ENCODE results near the gene TPMT. TPM values are rescaled to one million over a fixed set of nuclear protein-coding genes. Genes with fewer than 3 reads are reported as not detected.

Gene TPMT
- total RNA-seq, 4 donors from 2014 or later = 3.8 to 9.3 (median 5.4) TPM

DNA sequence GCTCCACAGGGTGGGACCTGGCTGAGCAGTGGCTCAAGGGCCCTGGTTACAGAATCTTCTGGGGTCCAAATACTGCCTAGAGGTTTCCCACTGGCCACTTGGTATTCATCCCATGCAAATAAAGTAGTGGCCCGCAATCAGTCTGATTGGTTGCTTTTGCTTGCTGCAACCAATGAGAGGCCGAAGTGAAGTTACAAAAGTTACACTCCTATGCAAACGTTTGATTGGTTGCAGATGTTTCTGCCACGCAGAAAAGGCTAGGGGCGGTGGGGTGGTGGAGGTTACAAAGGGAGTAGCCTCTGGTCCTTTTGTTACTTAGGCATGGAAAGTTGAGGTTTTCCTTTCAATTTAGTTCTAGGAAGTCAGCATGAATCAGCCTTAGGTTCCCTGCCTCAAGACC is 28.8 kb downstream of the TPMT start:
- TF ChIP-seq POLR2A (IDR thresholded peaks at IDR 0.05) (no peak), EP300 (IDR thresholded peaks at IDR 0.05) (no peak)
- TF ChIP-seq, protein P1, sequence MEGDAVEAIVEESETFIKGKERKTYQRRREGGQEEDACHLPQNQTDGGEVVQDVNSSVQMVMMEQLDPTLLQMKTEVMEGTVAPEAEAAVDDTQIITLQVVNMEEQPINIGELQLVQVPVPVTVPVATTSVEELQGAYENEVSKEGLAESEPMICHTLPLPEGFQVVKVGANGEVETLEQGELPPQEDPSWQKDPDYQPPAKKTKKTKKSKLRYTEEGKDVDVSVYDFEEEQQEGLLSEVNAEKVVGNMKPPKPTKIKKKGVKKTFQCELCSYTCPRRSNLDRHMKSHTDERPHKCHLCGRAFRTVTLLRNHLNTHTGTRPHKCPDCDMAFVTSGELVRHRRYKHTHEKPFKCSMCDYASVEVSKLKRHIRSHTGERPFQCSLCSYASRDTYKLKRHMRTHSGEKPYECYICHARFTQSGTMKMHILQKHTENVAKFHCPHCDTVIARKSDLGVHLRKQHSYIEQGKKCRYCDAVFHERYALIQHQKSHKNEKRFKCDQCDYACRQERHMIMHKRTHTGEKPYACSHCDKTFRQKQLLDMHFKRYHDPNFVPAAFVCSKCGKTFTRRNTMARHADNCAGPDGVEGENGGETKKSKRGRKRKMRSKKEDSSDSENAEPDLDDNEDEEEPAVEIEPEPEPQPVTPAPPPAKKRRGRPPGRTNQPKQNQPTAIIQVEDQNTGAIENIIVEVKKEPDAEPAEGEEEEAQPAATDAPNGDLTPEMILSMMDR (IDR thresholded peaks at IDR 0.05) = no peak
- Histone ChIP-seq H3K27ac (no peak overlapping the region), H3K27me3 (no peaks in the 10 kb centered on the region), H3K36me3 (peaks cover 0 to 22% (median 0%) of the 10 kb centered on the region in 3 donors), H3K4me3 (no peak overlapping the region), H3K9me3 (peaks cover 0 to 5% (median 0%) of the 10 kb centered on the region in 4 donors), H3K4me1 (peaks cover 0 to 9% (median 5%) of the 10 kb centered on the region in 4 donors)
- 50 to 57% methylated on average over 5 of the region's 5 CpGs for WGBS, 2 donors
- no peak for DNase-seq (ENCODE audit: low spot score in 2 of 2)

DNA sequence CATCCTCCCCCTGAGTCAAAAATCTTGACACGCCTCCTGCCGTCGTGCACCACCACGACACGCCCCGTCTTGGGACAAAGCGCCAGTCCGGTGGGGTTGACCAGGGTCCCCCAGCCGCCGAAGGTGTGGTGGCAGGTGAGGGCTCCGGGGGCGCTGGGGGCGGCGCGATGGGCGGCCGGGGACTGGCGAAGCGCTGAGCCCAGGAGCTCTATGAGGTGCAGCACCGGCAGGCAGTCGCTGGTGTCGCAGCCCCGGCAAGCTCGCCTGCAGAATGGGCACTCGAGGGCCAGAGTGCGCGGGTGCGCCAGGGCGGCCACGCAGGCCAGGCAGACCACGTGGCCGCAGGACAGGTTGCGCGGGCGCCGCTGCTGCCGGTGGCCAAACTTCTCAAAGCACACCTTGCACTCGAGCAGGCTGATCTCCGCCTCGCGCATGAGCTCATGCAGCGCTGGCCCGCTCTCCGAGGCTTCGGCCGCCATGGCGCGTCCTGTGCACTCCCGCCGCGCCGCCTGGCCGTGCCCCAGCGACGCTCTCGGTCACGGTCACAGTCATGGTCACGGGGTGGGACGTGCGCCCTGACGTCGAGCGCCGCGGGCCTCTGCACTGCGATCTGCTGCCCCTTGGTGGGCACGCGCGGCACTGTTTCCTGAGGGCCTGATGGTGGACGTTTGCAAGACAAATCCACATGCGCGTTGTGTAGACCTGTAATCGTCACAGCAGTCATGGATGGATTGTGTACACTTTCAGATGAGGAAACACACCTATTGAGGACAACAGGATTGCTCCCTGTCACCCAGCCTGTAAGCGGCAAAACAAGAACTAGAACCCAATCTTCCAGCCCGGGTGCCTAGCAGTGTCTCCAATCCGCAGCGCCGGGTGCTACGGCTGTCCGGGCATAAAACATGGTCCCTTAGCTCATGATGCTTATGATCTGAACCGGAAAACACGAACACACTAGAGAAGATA is 32.5 kb downstream of the TPMT start, which contains the start of gene NHLRC1:
TSS of gene NHLRC1 (minus strand) at position 550 of the 966 bp plus-strand sequence. CDS start at position 479, 71 bp downstream.
- TF ChIP-seq, protein P1 (IDR thresholded peaks at IDR 0.05) = peak; percentile 88 to 97 (median 96)
- TF ChIP-seq EP300 (IDR thresholded peaks at IDR 0.05) = peak; percentile 76 to 92
- peak in 1 of 2 donors; percentile 66 for TF ChIP-seq POLR2A (IDR thresholded peaks at IDR 0.05)
- Histone ChIP-seq H3K4me3 (peak within 1 kb of the TSS; percentile 36 to 61 (median 52)), H3K27ac (peak within 1 kb of the TSS; percentile 24 to 76 (median 58)), H3K27me3 (no peaks in the 10 kb centered on the region), H3K36me3 (peaks cover 0 to 5% (median 0%) of the 10 kb centered on the region in 3 donors), H3K9me3 (peaks cover 0 to 10% (median 0%) of the 10 kb centered on the region in 4 donors), H3K4me1 (peaks cover 0 to 9% (median 5%) of the 10 kb centered on the region in 4 donors)
- peak; percentile 81 to 88 for DNase-seq (ENCODE audit: low spot score in 2 of 2)
- 23 to 27% methylated on average over 31 to 34 of the region's 82 CpGs for WGBS, 2 donors

DNA sequence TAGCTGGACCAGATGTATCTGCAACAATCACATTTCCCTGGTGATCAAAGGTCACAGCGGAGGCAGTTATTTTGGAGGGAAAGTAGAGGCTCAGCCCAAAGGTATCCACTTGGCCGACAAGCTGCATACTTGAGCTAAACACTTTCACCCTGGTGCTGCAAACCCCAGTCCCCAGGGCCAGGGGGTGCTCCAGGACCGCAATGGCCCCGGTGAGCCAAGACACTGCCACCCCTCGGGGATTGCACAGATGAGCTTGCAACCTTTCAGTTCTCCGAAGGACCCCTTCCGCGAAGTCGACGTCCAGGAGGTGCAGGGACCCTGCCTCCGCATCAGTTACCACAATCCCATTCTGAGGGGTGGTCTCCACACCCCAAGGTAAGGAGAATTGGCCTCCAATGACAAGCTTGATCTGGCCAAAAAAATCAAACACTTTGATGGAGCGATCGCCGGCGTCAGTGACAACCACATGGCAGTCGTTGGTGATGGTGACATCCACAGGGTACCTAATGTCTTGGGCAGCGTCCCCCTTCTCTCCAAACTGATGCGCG is 33.2 kb downstream of the TPMT start:
- Histone ChIP-seq H3K36me3 (peaks cover 0 to 5% (median 0%) of the 10 kb centered on the region in 3 donors), H3K27ac (peak overlapping the region in 1 of 4 donors; percentile 76), H3K9me3 (peaks cover 0 to 10% (median 0%) of the 10 kb centered on the region in 4 donors), H3K4me3 (peak overlapping the region in 3 of 4 donors; percentile 36 to 59 (median 45)), H3K4me1 (peaks cover 0 to 9% (median 5%) of the 10 kb centered on the region in 4 donors), H3K27me3 (no peaks in the 10 kb centered on the region)
- no peak for TF ChIP-seq EP300 (IDR thresholded peaks at IDR 0.05)
- TF ChIP-seq, protein P1 (IDR thresholded peaks at IDR 0.05) = no peak
- no peak for TF ChIP-seq POLR2A (IDR thresholded peaks at IDR 0.05)
- WGBS, 2 donors = 70 to 80% methylated on average over 16 to 19 of the region's 19 CpGs
- DNase-seq (ENCODE audit: low spot score in 2 of 2) = no peak

DNA sequence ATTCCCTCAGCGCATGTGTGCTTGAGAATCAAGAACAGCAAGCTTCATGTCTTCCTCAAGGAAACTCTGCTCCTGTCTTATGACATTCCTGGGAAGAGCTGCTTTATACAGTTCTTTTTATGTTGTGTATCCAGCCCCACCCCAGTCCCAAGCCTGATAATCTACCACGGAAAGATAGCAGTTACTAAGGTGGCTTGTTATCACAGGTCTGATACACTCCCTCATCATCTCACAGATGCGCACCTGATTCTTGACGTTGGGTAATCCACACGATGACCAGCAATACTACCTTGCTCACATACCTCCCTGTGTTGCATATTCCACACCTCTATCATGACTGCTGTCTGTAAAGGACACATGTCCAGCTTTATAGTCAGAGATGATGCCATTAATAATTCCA is 35.6 kb downstream of the TPMT start:
- Histone ChIP-seq H3K36me3 (peaks cover 0 to 5% (median 0%) of the 10 kb centered on the region in 3 donors), H3K9me3 (peaks cover 0 to 10% (median 0%) of the 10 kb centered on the region in 4 donors), H3K4me1 (peaks cover 0 to 9% (median 5%) of the 10 kb centered on the region in 4 donors), H3K4me3 (no peak overlapping the region), H3K27ac (no peak overlapping the region), H3K27me3 (no peaks in the 10 kb centered on the region)
- TF ChIP-seq EP300 (IDR thresholded peaks at IDR 0.05) (no peak), POLR2A (IDR thresholded peaks at IDR 0.05) (no peak)
- TF ChIP-seq, protein P1 (IDR thresholded peaks at IDR 0.05) = no peak
- WGBS, 2 donors = 79 to 96% methylated on average over 5 of the region's 5 CpGs
- no peak for DNase-seq (ENCODE audit: low spot score in 2 of 2)
